ENCODE results near the gene IFNL3.

The IFNL3 gene

GRCh38 chr19:39237200-39238184, 7.3 kb downstream of the IFNL3 start:
- Histone ChIP-seq H3K79me2 (ENCODE audit: control insufficient read depth, low read length) (no peaks in the 10 kb centered on the region), H3K9me3 (ENCODE audit: control insufficient read depth, insufficient read depth, low read length) (no peaks in the 10 kb centered on the region), H3K4me2 (ENCODE audit: low read length) (peak overlapping the region; percentile 40), H3K27ac (ENCODE audit: low read depth, low read length) (no peak overlapping the region), H4K20me1 (ENCODE audit: control insufficient read depth, insufficient read depth, low read depth, low read length) (no peaks in the 10 kb centered on the region), H3K36me3 (ENCODE audit: control insufficient read depth, low read length) (no peaks in the 10 kb centered on the region), H3K27me3 (ENCODE audit: control insufficient read depth, low read length) (0 out of 2 replicates have a peak, but pooled peaks cover 3% of the 10 kb centered on the region), H3F3A (ENCODE audit: control insufficient read depth, insufficient read depth) (no peaks in the 10 kb centered on the region), H3K4me1 (ENCODE audit: control insufficient read depth, low read length) (peaks cover 8% of the 10 kb centered on the region), H3K9me2 (replicated peaks; ENCODE audit: control insufficient read depth, low read length) (no peaks in the 10 kb centered on the region), H3K4me3 (ENCODE audit: low read length) (no peak overlapping the region)
- TF ChIP-seq CTCF (IDR thresholded peaks at IDR 0.05; ENCODE audit: low read depth, low read length, poor library complexity, severe bottlenecking) (no peak), EZH2phosphoT487 (IDR thresholded peaks at IDR 0.05; ENCODE audit: borderline replicate concordance, low read length) (no peak)

- no peaks in the 10 kb centered on the region for H4K20me1 ChIP-seq (ENCODE audit: control insufficient read depth, insufficient read depth, low read depth, low read length)
- no peaks in the 10 kb centered on the region for H3F3A ChIP-seq (ENCODE audit: control insufficient read depth, insufficient read depth)
- no peak overlapping the region for H3K4me3 ChIP-seq (ENCODE audit: low read length)
- no peaks in the 10 kb centered on the region for H3K79me2 ChIP-seq (ENCODE audit: control insufficient read depth, low read length)
- H3K9me2 ChIP-seq (replicated peaks; ENCODE audit: control insufficient read depth, low read length) = no peaks in the 10 kb centered on the region
- no peaks in the 10 kb centered on the region for H3K36me3 ChIP-seq (ENCODE audit: control insufficient read depth, low read length)
- H3K27me3 ChIP-seq (ENCODE audit: control insufficient read depth, low read length) = 0 out of 2 replicates have a peak, but pooled peaks cover 3% of the 10 kb centered on the region
- H3K4me1 ChIP-seq (ENCODE audit: control insufficient read depth, low read length) = peaks cover 8% of the 10 kb centered on the region
- H3K27ac ChIP-seq (ENCODE audit: low read depth, low read length) = no peak overlapping the region
- H3K9me3 ChIP-seq (ENCODE audit: control insufficient read depth, insufficient read depth, low read length) = no peaks in the 10 kb centered on the region
- no peak for TF ChIP-seq EZH2phosphoT487 (IDR thresholded peaks at IDR 0.05; ENCODE audit: borderline replicate concordance, low read length)
- no peak for TF ChIP-seq CTCF (IDR thresholded peaks at IDR 0.05; ENCODE audit: low read depth, low read length, poor library complexity, severe bottlenecking)
- no peak overlapping the region for H3K4me2 ChIP-seq (ENCODE audit: low read length)
Measured at GRCh38 chr19:39236527-39236926, 8.3 kb downstream of the IFNL3 start.

GRCh38 chr19:39232708-39233107, 12.1 kb downstream of the IFNL3 start:
- Histone ChIP-seq H3K4me1 (ENCODE audit: control insufficient read depth, low read length) (peaks cover 4% of the 10 kb centered on the region), H3F3A (ENCODE audit: control insufficient read depth, insufficient read depth) (no peaks in the 10 kb centered on the region), H3K4me3 (ENCODE audit: low read length) (no peak overlapping the region), H4K20me1 (ENCODE audit: control insufficient read depth, insufficient read depth, low read depth, low read length) (no peaks in the 10 kb centered on the region), H3K4me2 (ENCODE audit: low read length) (no peak overlapping the region), H3K27me3 (ENCODE audit: control insufficient read depth, low read length) (0 out of 2 replicates have a peak, but pooled peaks cover 3% of the 10 kb centered on the region), H3K9me2 (replicated peaks; ENCODE audit: control insufficient read depth, low read length) (no peaks in the 10 kb centered on the region), H3K9me3 (ENCODE audit: control insufficient read depth, insufficient read depth, low read length) (no peaks in the 10 kb centered on the region), H3K27ac (ENCODE audit: low read depth, low read length) (no peak overlapping the region), H3K79me2 (ENCODE audit: control insufficient read depth, low read length) (no peaks in the 10 kb centered on the region), H3K36me3 (ENCODE audit: control insufficient read depth, low read length) (no peaks in the 10 kb centered on the region)
- no peak for TF ChIP-seq EZH2phosphoT487 (IDR thresholded peaks at IDR 0.05; ENCODE audit: borderline replicate concordance, low read length)
- no peak for TF ChIP-seq CTCF (IDR thresholded peaks at IDR 0.05; ENCODE audit: low read depth, low read length, poor library complexity, severe bottlenecking)

All from DOHH2 (cell line).